ENCODE data around the gene SORBS1. TPM values are rescaled to one million over a fixed set of nuclear protein-coding genes. Genes with fewer than 3 reads are reported as not detected.

Gene SORBS1
- total RNA-seq, 2 donors from 2014 or later, result 16.7 to 17.9 TPM

- no peak for DNase-seq
- H3K9ac ChIP-seq (ENCODE audit: extremely low read depth, low read length, poor library complexity, severe bottlenecking), result no peak overlapping the region
- no peak for TF ChIP-seq CTCF (conservative IDR thresholded peaks at IDR 0.05)
- no peaks in the 10 kb centered on the region for H3K27me3 ChIP-seq (ENCODE audit: control insufficient read depth, insufficient read depth, low read length, poor library complexity, severe bottlenecking)
- no peak overlapping the region for H3K27ac ChIP-seq (ENCODE audit: low read depth, low read length)
- no peaks in the 10 kb centered on the region for H3K9me3 Mint-ChIP-seq
- H3K36me3 ChIP-seq (ENCODE audit: control insufficient read depth, insufficient read depth, low read length), result no peaks in the 10 kb centered on the region
- no peaks in the 10 kb centered on the region for H3K9me3 ChIP-seq (ENCODE audit: control insufficient read depth, low read length)
- H3K27me3 Mint-ChIP-seq (ENCODE audit: insufficient read depth), result peaks cover 4% of the 10 kb centered on the region
- H3K4me3 ChIP-seq (ENCODE audit: low read length), result no peak overlapping the region
- H3K4me1 Mint-ChIP-seq, result no peaks in the 10 kb centered on the region
- no peaks in the 10 kb centered on the region for H3K36me3 Mint-ChIP-seq (ENCODE audit: low read depth)
- no peaks in the 10 kb centered on the region for H3K4me1 ChIP-seq (ENCODE audit: control insufficient read depth, insufficient read depth, low read length)
- no peak overlapping the region for H3K4me3 Mint-ChIP-seq
- no peak overlapping the region for H3K27ac Mint-ChIP-seq
Measured at GRCh38 chr10:95569368-95569767, 8.2 kb upstream of the SORBS1 start.

- no peaks in the 10 kb centered on the region for H3K4me1 ChIP-seq (ENCODE audit: control insufficient read depth, insufficient read depth, low read length)
- Mint-ChIP-seq H3K9me3 (no peaks in the 10 kb centered on the region), H3K27me3 (ENCODE audit: insufficient read depth) (no peaks in the 10 kb centered on the region), H3K27ac (no peak overlapping the region), H3K4me1 (no peaks in the 10 kb centered on the region), H3K36me3 (ENCODE audit: low read depth) (no peaks in the 10 kb centered on the region), H3K4me3 (no peak overlapping the region)
- TF ChIP-seq CTCF (conservative IDR thresholded peaks at IDR 0.05), result no peak
- H3K9ac ChIP-seq (ENCODE audit: extremely low read depth, low read length, poor library complexity, severe bottlenecking), result no peak overlapping the region
- H3K36me3 ChIP-seq (ENCODE audit: control insufficient read depth, insufficient read depth, low read length), result no peaks in the 10 kb centered on the region
- H3K9me3 ChIP-seq (ENCODE audit: control insufficient read depth, low read length), result no peaks in the 10 kb centered on the region
- DNase-seq, result no peak
- WGBS, 2 experiments (ENCODE audit: insufficient coverage in 1 of 2, insufficient read length in 1 of 2), result 75 to 87% methylated on average over 3 to 5 of the region's 5 CpGs
- no peak overlapping the region for H3K4me3 ChIP-seq (ENCODE audit: low read length)
- no peaks in the 10 kb centered on the region for H3K27me3 ChIP-seq (ENCODE audit: control insufficient read depth, insufficient read depth, low read length, poor library complexity, severe bottlenecking)
- H3K27ac ChIP-seq (ENCODE audit: low read depth, low read length), result no peak overlapping the region
Measured at GRCh38 chr10:95567903-95568630, 6.9 kb upstream of the SORBS1 start.

GRCh38 chr10:95566136-95566535, 5.0 kb upstream of the SORBS1 start:
- H3K36me3 Mint-ChIP-seq (ENCODE audit: low read depth), result no peaks in the 10 kb centered on the region
- no peak for TF ChIP-seq CTCF (conservative IDR thresholded peaks at IDR 0.05)
- 90 to 97% methylated on average over 5 to 6 of the region's 6 CpGs for WGBS, 2 experiments (ENCODE audit: insufficient coverage in 1 of 2, insufficient read length in 1 of 2)
- H3K27me3 Mint-ChIP-seq (ENCODE audit: insufficient read depth), result no peaks in the 10 kb centered on the region
- no peak overlapping the region for H3K27ac ChIP-seq (ENCODE audit: low read depth, low read length)
- DNase-seq, result no peak
- H3K36me3 ChIP-seq (ENCODE audit: control insufficient read depth, insufficient read depth, low read length), result no peaks in the 10 kb centered on the region
- H3K9ac ChIP-seq (ENCODE audit: extremely low read depth, low read length, poor library complexity, severe bottlenecking), result no peak overlapping the region
- no peaks in the 10 kb centered on the region for H3K9me3 ChIP-seq (ENCODE audit: control insufficient read depth, low read length)
- no peaks in the 10 kb centered on the region for H3K27me3 ChIP-seq (ENCODE audit: control insufficient read depth, insufficient read depth, low read length, poor library complexity, severe bottlenecking)
- H3K27ac Mint-ChIP-seq, result no peak overlapping the region
- no peak overlapping the region for H3K4me3 Mint-ChIP-seq
- no peaks in the 10 kb centered on the region for H3K4me1 Mint-ChIP-seq
- H3K4me3 ChIP-seq (ENCODE audit: low read length), result no peak overlapping the region
- H3K9me3 Mint-ChIP-seq, result no peaks in the 10 kb centered on the region
- H3K4me1 ChIP-seq (ENCODE audit: control insufficient read depth, insufficient read depth, low read length), result no peaks in the 10 kb centered on the region

Data from endodermal cell (in vitro differentiated cells).